Transverse colon (tissue), 3 donors: ENCODE results near the gene PI16.

ENCODE experiments used
- EP300 ChIP-seq: sonication (generic); formaldehyde crosslinking; IDR thresholded peaks from one replicate; pipeline ENCODE4 v1.6.1; 2017; ENCODE audit warnings: antibody characterized with exemption, low read depth
- POLR2A ChIP-seq: fragments of 450-650 bp; IDR thresholded peaks from one replicate; pipeline ENCODE4 v1.6.1; 2016; ENCODE audit warnings: antibody characterized with exemption, mild to moderate bottlenecking, moderate library complexity
- TF ChIP-seq, protein P1 (sequence below), 5 experiments: fragments of 200-600 bp in 3 of 5; fragments of 450-650 bp in 2 of 5; sonication (generic) in 3 of 5; IDR thresholded peaks; 1 replicate in 2 of 5; 2 replicates in 3 of 5; pipeline ENCODE4 v1.5.1; 2016 to 2017; ENCODE audit warnings: antibody characterized with exemption in 5 of 5, inconsistent platforms in 3 of 5, mild to moderate bottlenecking in 2 of 5, moderate library complexity in 1 of 5

DNA sequence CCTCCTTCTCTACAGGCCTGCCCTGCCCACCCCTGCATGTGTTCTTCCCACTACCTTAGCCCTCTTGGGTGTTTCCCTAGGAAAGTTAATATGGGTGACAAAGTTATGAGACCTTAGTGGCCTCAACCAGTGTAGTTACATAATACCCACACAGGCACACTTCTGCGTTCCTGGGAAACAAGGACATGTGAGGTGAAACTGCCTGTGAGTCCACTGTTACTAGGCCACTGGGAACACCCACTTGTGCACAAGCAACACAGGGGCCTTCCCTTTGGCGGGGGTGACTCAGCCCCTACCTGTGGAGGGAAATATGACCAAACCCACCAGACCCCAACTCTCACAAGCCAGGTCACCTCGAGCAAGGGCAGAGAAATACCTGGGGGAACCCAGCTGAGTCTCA, 12.8 kb downstream of the PI16 start:
- TF ChIP-seq, protein P1, sequence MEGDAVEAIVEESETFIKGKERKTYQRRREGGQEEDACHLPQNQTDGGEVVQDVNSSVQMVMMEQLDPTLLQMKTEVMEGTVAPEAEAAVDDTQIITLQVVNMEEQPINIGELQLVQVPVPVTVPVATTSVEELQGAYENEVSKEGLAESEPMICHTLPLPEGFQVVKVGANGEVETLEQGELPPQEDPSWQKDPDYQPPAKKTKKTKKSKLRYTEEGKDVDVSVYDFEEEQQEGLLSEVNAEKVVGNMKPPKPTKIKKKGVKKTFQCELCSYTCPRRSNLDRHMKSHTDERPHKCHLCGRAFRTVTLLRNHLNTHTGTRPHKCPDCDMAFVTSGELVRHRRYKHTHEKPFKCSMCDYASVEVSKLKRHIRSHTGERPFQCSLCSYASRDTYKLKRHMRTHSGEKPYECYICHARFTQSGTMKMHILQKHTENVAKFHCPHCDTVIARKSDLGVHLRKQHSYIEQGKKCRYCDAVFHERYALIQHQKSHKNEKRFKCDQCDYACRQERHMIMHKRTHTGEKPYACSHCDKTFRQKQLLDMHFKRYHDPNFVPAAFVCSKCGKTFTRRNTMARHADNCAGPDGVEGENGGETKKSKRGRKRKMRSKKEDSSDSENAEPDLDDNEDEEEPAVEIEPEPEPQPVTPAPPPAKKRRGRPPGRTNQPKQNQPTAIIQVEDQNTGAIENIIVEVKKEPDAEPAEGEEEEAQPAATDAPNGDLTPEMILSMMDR (IDR thresholded peaks at IDR 0.05), result no peak
- TF ChIP-seq POLR2A (no peak), EP300 (no peak)
